ENCODE measurements around the gene PMPCB.
A peak's percentile ranks its signal among the peaks of the same experiment; 100 is the strongest.

PMPCB gene

GRCh38 chr7:103336761-103337160 is 39.5 kb downstream of the PMPCB start:
- DNase-seq (ENCODE audit: low read depth): no peak

DNA sequence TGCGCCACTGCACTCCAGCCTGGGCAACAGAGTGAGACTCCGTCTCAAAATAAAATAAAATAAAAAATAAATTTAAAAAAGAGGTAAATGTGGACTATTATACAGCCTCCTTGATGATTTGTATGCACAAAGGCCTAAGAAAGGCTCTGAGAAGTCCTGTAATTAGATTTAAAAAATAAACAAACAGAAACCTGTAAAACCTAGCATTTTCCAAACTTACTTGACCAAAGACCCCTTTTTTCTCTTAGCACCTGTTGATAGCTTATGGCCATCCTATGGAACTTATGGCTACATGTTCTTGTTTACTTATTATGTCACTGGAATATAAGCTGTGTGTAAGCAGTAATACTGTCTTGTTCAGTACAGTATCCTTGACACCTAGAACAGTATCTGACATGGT is 41.6 kb downstream of the PMPCB start:
- DNase-seq (ENCODE audit: low read depth): no peak

DNA sequence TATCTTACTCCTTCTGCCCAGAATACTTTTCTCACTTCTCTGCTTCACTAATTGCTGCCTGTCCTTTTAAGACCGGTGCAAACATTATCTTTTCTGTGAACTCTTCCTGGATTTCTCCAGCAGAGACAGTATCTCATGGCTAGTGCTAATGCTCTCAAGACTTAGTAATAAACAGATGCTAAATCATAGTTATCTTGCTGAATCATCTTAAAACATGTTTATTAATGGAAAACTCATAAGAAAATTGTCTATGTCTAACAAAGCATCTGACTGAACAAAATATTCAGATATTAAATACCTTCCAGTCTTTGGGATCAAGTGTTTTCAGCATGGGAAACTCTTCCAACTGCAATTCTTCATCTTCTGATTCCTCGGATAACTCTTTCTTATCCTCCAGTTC is 44.2 kb downstream of the PMPCB start:
- DNase-seq (ENCODE audit: low read depth): no peak

GRCh38 chr7:103343332-103343731 is 46.1 kb downstream of the PMPCB start:
- no peak for DNase-seq (ENCODE audit: low read depth)

- DNase-seq (ENCODE audit: low read depth): peak; percentile 43
These were observed 46.7 kb downstream of the PMPCB start for GRCh38 chr7:103343758-103344452.

GRCh38 chr7:103344453-103345149 is 47.4 kb downstream of the PMPCB start, which contains the start of gene DNAJC2:
Gene DNAJC2, minus strand, starts transcription at chr7:103344767. Its CDS starts 145 bp downstream, at chr7:103344622.
- peak; percentile 85 for DNase-seq (ENCODE audit: low read depth)

DNA sequence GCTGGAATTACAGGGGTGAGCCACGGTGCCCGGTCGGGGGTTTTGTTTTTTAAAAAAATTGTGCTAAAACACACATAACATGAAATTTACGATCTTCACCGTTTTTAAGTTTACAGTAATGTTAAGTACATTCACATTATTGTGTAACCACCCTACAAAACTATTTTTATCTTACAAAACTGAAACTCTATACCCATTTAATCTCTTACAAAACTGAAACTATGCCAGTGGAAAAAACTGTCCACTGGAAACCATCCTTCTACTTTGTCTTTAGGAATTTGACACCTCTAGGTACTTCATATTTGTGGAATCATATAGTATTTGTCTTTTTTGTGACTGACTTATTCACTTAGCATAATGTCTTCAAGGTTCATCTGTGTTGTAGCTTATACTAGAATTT is 49.2 kb downstream of the PMPCB start:
- DNase-seq (ENCODE audit: low read depth): no peak

GRCh38 chr7:103347507-103348267 is 50.5 kb downstream of the PMPCB start, which contains the start of gene PSMC2:
Gene PSMC2, plus strand, starts transcription at chr7:103347643. Its CDS starts 69 bp downstream, at chr7:103347712.
- DNase-seq (ENCODE audit: low read depth): peak; percentile 94

DNA sequence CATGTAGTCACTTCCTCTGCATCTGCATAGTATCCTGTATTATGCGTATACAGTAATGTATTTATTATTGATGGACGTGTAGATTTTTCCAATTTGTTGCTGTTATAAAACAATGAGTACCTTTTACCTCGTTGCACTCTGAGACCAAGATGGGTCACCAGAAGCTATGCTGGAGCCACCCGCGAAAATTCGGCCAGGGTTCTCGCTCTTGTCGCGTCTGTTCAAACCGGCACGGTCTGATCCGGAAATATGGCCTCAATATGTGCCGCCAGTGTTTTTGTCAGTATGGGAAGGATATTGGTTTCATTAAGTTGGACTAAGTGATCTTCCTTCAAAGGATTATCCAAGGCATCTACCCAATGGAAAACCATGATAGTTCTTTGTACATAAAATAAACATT is 51.2 kb downstream of the PMPCB start:
- DNase-seq (ENCODE audit: low read depth): no peak

DNA sequence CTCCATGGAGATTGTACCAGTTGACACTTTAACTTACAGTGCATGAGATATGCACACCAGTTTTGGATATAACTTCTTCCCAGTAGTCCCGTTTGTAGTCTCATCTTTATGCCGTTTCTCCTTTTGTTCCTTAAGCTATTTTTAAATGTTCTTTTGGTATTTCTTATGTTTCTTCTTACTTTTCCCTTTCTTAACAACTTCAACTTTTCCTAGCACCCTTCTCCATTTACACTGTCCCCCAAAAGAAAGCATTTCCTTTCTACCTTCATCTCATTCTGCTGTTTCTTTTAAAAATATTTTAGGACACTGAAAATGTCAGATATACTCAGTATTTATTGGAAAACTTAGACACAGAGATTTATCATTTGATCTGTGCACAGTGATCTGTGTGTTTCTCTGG is 51.7 kb downstream of the PMPCB start:
- DNase-seq (ENCODE audit: low read depth): no peak

- DNase-seq (ENCODE audit: low read depth): no peak
These were observed 52.6 kb downstream of the PMPCB start for GRCh38 chr7:103349805-103350204.

Data from CMK (cell line).